CD4-positive, alpha-beta T cell treated with Interleukin-2 at 100 ng/mL for 4 hours (primary cell): ENCODE data around the gene HTRA2.

Experiments
- DNase-seq: peaks from one replicate; pipeline ENCODE4 v3.0.0-alpha.2; 2020; ENCODE audit warnings: low spot score

HTRA2 gene

DNA sequence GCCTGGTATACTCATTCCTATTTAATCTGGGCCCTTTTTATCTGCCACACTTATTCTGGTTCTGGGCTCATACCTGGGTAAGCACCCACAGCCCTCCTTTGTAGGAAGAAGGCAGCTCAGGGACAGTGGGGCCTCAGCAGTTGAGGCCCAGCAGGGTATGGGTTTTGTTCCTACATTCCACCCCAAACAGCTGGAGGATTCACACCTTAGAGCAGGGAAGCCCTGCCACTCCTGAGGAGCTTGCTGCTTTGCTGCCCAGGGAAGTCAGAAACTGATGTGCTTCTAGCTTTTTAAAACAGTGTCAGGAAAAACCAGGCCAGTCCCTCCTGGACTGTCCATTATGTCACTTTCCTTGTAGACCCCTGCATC is 29.2 kb upstream of the HTRA2 start:
- no peak for DNase-seq

DNA sequence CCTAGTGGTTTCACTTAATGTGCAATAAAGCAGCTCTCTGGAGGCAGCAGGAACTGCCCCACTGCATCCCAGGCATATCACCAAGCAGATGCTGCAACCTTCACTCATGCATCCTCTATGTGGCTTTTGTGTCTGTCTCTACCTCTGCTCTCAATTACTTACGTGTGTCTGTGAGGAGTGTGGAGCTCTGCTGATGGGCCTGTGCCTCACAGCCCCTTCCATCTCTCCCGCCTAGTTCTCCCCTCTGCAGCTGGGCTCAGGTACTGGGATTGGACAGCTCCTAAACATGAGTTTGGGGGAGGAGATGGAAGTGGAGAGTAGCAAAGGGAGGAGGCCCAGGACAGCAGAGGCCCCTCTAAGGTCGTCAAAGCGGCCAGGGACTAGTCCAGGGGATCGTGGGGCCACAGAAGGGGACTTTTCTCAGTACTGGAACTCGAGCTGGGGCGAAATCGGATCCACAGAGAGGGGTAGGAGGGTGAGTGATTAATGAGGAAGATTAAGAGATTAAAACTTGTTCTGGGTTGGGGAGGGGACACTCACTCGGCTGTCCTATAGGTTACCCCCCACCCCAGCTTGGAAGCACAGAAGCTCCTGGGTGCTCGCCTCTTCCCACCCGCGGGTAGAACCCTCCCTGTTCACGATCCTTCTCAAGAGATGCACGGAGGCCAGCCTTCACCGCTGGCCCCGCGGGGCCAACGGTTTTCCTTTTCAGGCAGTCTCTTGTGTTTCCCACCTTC is 28.2 kb upstream of the HTRA2 start:
- DNase-seq, result no peak

DNA sequence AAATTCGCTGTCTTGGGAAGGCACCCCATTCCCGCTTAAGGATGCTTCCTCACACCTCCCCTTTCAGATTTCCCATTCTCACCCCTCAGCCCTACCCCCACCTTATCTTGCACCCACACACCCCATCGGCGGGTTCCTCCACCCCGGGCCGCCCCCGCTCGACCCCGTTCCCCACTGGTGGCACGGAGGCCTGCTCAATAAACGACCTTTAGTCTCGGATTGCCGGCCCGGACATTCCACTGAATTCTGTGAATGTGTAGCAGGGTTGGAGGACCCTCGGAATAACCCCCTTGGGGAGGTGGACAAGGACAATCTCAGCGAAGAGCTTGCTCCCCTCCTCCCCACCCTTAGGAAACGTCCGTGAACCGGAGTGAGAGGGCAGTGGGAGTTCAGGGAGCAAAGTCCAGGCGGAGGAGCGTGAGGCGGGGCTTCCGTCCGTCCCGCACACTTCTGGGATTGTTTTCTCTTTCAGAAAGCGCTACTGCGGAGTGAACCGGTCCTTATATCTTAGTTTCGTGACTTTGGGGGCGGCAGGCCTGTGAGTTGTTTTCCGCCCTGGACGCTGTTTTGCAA is 27.5 kb upstream of the HTRA2 start:
- no peak for DNase-seq

DNA sequence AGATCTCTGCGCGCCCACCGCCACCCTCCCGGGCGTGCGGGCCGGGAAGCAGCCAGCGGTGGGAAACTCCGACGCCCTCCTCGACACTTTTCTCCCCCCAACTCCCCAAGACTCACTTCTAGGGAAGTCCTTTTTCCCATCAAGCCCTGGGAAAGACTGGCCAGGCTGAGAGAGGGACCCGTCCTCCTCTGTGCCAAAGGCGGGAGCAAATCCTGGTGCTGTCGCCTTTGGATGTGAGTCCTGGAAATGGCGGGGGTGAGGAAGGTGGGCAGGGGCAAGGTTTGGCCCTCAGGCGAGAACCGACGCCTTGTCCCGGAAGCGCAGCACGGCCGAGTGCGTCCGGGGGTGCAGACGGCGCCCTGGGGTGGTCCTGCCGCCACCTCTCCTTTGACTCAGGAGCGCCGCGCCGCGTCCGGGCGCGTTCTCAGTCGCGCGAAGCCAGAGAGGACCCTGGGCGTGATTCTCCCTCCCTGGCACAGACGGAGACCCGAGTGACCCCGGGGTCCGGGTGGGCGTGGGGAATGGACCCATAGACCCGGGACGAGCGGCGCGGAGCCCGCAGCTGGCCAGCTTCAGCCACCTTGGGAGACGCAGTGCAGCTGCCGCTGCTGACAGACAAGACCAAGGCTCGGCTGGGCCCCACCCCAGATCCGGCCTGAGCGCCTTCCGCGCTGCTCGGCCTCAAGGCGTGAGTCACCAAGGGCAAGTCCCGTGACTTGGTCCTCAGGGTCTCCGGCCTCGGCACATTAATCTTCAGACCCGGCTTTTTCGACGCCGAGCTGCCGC is 26.8 kb upstream of the HTRA2 start:
- DNase-seq, result peak; percentile 55

DNA sequence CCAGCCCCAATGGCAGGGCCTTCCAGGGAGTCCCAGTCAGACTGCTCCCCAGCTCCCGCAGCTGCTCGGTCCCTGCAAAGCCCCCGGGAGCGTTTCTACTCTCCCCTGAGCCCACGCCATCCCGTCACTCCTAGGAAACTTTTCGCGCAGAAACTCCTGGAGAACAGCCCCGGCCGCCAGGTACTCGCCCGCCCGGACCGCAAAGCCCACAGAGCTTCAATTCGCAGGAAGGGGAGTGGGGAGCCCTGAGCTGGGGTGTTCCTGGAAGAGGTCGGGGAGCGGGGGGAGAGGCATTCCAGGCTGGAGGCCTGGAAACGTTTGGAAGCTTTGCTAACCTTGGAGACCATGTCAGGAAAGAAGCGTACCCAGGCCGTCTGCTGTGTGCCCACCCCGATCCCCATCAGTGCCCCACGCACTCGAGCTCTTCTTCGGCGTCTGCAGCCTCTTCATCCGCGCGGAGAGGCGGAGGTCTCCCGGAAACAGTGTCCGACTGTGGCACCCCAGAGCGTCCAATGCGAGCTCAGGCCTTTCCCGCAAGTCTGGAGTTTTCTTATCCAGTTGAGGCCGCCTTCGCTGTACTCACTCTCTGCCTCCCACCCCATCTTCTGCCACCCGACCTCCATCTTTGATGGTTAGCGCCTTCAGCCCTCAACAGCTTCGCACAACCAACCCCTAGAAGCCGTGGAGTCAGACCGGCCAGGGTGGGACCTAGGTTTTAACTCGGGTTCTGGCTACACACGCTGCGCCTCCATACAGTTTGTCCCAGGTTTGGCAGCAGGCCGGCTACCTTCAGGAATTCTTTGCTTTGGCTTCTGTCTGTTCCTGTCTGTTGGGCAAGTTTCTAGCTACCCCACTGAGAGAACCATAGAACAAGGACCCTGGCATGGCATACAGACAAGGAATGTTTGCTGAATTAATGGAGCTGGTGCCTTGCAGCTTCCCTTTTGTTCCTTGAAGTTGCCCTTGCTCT is 25.9 kb upstream of the HTRA2 start:
- no peak for DNase-seq

DNA sequence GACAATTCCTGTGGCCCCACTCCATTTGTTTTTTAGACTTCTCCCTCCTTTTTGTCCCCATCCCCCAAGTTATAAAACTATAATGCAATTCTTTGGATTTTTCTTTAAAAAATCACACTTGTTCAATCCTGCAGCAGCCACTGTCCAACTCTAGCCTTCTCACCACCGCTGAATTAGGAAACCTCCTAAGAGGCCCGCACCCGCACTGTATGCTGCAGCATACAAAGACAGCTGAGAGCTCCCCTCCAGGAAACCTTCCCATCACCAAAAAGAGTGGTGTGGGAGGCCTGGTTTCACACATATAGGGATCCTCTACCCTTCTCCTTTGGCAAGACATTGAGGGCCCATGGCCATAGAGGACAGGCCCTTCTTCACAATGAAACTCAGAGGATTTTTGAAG is 25.1 kb upstream of the HTRA2 start:
- no peak for DNase-seq

DNA sequence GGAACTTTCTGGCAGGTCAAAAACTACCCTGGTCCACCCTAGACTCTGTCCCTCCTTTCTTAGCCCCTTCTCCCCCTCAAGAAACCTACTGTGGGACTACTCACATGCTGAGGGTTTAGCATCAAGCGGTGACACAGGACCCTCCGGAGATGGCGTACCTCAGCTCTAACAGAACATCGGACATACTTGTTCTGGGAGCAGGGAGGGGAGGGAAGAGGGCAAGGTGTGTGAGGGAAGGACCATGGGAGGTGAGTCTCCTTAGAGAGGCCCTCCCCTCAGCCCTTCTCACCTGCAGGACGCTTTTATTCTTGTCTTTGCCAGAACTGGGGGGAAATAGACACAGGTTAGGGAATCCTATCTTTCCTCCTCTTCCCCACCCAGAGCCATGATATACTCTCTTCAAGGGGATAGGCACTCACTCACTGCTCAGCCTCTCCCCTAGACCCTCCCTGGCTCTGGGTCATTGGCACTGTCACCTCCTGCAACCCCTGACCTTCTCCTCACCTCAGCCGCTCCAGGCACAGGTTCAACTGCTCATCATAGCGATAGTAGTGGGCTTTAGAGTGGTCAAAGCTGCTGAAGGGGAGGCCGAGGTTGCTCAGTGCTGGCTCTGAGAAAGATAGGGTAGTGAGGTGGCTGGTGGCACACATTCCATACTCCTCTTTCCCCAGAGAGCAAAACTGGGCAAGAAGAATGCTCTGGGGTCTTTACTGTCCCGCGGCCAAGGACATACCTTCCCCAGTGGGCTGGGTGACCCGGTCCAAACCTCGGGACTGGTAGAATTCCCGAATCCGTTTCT is 24.1 kb upstream of the HTRA2 start:
- no peak for DNase-seq

DNA sequence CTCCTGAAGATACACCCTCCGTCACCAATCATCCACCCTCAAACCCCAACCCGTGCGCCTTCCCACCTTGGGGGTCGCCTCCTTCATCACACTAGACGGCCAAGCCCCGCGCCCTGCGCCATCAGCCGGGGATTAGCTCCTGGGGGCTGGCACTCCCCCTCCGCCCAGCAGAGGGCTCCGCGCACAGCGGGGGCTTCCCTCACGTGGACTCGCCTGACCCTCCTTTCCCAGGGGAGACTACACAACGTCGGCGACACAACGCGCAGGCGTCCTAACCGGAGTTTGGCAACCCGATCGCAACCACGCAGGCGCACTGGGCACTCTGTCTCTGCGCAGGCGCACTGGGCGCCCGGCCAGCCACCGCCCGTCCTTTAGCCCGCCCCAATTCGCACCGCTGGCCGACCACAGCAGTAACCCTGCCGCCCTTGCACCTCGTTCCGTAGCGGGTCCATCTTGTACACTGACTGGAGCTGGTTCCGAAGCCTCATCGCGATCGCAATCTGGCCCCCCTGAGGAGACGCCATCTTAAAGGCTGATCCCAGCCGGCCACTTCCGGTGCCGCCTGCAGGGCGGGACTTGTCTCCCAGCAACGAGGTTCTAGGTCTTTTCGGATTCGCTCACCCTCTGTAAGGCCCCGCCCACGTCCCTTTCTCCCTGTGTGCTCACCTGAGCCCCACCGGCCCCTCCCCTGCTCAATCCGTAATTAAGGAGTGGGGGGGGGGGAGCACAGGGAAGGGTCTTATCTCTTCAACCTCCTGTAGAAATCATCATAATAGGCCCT is 22.4 kb upstream of the HTRA2 start, which contains the start of gene PCGF1:
Gene PCGF1, minus strand, starts transcription at position 551 of the 781 bp plus-strand sequence. Its CDS starts 27 bp downstream, at position 524.
- DNase-seq, result peak; percentile 98

DNA sequence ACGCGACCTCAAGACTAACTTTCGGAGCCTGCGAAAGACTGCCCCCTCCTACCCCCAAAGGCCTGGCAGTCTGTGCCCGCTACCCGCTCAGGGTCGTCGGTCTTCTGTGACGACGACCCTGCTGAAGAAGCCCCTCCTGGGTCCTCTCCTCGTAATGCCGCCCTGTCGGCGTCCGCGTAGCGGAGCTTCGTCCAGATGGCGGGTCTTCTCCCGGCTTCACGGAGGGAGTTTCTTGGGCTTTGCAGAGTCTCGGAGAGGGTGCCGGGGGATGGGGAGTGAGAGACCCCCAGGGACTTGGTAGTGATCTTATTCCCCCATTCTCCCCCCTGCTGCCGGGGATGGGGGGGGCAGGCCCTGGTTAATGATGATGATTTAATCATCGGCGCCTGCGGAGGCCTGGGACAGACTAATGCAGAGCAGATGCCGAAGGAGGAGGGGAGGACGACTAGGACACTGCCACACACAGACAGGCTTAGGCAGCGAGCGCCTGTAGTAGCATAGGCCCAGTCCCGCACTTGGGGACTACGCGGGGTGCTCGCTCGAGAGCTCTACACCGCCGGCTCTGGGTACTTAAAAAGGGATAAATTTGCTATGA is 21.7 kb upstream of the HTRA2 start:
- no peak for DNase-seq

DNA sequence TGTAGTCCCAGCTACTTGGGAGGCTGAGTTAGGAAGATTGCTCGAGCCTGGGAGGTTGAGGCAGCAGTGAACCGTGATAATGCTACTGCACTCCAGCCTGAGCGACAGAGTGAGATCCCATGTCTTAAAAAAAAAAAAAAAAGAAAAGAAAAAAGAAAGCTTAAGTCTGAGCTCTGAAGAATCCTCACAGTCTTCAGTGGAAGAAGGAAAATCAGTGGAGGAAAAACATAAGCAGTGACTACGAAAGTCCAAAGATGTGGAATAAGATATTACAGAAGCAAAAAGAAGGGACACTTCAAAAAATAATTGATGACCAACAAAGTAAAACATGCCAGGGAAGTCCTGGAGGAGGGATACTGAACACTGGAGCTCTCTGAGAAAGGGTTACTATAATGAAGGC is 19.5 kb upstream of the HTRA2 start:
- no peak for DNase-seq

DNA sequence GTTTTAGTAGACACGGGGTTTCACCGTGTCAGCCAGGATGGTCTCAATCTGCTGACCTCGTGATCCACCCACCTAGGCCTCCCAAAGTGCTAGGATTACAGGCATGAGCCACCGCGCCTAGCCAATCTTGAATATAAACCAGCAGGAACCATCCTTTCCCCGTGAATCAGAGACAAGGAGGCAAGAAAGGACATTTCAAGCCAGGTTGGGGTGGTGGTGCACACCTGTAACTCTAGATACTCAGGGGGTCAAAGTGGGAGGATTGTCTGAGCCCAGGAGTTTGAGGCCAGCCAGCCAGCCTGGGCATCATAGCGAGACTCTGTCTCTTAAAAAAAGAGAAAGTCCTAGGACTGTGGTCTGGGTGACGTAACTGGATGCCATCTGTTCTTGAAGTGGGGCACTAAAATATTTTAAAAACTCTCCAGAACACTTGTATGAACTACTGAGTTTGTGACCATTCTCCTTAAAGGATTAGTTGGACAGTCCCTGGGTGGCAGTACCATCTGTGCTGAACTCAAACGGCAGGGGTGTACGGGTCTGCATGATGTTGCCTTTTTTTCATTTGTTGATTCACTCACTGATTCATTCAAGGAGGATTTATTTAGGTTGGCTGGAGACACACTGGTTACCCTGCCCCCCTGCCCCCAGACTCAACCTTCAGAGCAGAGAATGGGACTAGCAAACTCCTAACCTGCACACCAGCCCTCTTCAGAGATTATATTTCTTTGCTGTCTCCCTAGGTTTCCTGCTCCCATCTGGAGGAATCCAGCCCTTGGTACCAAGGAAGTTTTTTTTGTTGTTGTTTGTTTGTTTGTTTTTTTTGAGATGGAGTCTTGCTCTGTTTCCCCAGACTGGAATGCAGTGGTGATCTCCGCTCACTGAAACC is 18.4 kb upstream of the HTRA2 start:
- DNase-seq, result no peak

DNA sequence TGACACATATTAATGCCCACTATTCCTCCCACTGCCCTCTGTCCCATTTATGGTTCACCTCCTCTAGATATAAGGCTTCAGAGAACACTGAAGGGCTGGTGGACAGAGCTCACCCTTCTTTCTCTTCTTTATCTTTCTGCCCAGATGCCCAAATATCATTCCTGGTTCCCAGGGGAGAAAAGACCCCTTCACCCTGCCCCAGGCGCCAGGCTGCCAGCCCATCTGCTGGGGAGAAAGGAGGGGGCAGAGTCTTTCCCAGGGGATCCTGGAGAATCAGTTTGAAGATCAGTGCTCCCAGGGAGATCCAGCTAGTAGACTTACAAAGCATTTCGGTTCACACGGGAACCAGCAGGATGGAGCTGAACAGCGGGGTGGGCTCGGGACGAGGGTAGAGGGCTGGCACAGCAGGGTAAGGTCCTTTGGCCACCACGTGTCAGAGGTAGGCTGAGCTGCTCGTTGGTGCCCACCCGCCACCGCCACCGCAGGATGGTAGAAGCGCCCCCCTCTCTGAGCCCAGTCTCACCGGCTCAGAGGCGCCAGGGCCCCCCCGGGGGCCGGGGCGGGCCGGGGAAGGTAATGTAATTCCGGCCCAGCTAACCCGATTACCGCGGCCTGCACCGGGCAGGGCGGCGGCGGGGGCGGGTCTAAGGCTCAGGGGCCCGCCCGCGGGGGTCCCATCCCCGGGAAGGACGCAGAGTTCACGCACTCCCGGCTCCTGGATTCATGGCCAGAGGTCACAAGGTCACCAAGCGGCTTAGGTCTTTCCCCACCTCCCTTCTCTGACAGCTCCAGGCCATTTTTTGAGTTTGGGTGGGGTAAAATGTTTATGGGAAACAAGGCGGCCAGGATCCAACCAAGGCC is 16.8 kb upstream of the HTRA2 start:
- no peak for DNase-seq

DNA sequence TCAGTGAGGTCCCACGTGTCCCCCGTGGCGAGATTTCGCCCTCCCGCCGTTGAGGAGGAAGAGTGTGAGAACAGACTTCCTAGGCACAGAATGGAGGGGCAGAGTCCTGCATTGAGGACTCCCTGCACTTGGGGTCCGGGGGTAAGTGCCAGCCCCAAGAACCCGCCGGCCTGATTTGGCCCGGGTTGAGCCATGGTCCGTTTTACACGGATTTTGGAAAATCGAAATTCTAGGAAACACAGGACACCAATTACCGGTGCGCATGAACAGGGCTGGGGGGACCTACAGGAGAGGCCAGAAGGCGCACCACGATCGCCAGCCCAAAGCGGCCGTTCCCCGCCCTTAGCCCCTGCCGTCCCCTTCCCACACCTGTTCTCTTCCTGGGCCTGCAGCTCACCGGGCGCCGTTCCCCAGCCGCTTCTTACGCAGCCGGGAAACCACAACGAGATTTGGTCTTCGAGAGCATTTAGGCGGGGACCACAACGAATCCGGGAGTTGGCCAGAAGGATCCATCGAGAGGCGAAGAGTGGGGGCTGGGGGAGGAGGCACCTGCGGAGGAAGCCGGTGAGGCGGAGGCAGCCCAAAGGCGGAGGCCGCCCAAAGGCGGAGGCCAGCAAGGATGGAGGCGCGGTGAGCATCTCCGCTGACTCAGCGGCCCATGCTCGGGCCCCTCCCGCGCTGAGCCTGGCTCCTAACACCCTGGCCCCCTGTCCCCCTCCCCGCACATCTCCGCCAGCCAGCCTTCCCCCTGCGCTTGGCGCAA is 15.9 kb upstream of the HTRA2 start:
- DNase-seq, result peak; percentile 35

DNA sequence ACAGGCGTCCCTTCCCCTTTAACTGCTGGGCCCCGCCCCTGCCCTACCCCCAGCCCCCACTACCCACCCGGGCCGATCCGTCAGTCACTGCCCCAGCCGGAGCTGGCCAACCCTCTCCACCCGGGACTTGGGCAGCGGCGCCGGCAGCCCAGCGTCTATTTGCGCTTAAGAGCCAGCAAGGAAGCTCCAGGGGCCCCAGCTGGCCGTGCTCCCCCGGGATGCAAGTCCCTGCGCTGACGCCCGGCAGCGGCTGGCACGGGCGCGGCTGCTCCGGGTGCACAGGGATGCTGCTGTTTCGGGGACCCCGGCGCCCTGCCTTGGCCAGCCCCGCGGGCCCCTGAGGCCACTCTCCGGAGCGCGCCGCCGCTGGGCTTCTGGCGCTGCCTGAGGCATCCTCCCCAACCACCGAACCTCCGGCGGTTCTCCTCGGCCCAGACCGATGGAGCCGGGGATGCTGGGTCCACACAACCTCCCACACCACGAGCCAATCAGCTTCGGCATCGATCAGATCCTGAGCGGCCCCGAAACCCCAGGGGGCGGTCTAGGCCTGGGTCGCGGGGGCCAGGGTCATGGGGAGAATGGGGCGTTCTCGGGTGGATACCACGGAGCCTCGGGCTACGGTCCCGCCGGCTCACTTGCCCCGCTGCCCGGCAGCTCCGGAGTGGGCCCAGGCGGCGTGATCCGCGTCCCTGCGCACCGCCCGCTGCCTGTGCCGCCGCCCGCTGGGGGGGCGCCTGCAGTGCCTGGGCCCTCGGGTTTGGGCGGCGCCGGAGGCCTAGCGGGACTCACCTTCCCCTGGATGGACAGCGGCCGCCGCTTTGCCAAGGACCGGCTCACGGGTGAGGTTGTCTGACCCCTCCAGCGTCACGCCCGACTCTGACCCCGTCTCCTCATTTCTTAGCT is 15.1 kb upstream of the HTRA2 start, which contains the start of gene TLX2:
Gene TLX2, plus strand, starts transcription at position 83 of the 903 bp plus-strand sequence. Its CDS starts 357 bp downstream, at position 440.
- no peak for DNase-seq

DNA sequence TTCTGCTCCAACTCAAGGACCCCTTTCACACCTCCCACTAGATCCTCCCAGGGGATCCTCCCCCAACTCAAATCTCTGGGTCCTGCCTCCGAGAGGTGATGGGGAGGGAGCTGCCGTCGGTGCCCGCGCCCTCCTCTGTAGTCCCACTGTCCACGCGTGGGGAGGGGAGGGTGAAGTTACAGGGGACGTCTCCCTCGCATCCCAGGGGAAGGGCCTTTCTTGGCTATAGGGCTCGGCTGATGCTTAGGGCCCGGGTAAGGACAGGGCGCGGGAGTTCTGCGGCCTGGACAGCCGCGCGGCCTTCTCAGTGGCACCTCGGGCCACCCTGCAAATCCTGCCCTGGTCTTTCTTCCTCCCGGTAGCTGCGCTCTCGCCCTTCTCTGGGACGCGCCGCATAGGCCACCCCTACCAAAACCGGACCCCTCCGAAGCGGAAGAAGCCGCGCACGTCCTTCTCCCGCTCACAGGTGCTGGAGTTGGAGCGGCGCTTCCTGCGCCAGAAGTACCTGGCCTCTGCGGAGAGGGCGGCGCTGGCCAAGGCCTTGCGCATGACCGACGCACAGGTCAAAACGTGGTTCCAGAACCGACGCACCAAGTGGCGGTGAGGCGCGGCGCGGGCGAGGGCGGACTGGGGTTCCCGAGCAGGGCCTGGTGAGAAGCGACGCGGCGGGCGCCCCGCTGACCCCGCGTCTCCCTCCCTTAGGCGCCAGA is 14.3 kb upstream of the HTRA2 start:
- DNase-seq, result no peak
